ENCODE data around the gene TAX1BP1.
A peak's percentile ranks its signal among the peaks of the same experiment; 100 is the strongest.

The TAX1BP1 gene

GRCh38 chr7:27835376-27835775 is 95.4 kb downstream of the TAX1BP1 start:
- Histone ChIP-seq H3K9ac (ENCODE audit: low read depth, low read length) (no peak overlapping the region), H3K27ac (ENCODE audit: low read length) (no peak overlapping the region), H2AFZ (ENCODE audit: low read depth, low read length) (no peak overlapping the region), H3K79me2 (ENCODE audit: insufficient read depth, low read length) (no peaks in the 10 kb centered on the region), H3K27me3 (ENCODE audit: insufficient read depth, low read length, poor library complexity) (no peaks in the 10 kb centered on the region), H3K4me3 (ENCODE audit: low read depth in 1 of 2, low read length in 2 of 2) (no peak overlapping the region), H3K9me3 (ENCODE audit: insufficient read depth, low read length, severe bottlenecking) (no peaks in the 10 kb centered on the region), H3K4me2 (ENCODE audit: insufficient read depth, low read length) (no peak overlapping the region), H3K4me1 (ENCODE audit: insufficient read depth, low read length) (no peaks in the 10 kb centered on the region), H3K36me3 (ENCODE audit: insufficient read depth, low read length) (peaks cover 21% of the 10 kb centered on the region), H4K20me1 (ENCODE audit: insufficient read depth, low read length) (no peaks in the 10 kb centered on the region)
- DNase-seq (no peak), ATAC-seq (ENCODE audit: insufficient read depth, low read depth) (no peak)
- TF ChIP-seq, protein P1, sequence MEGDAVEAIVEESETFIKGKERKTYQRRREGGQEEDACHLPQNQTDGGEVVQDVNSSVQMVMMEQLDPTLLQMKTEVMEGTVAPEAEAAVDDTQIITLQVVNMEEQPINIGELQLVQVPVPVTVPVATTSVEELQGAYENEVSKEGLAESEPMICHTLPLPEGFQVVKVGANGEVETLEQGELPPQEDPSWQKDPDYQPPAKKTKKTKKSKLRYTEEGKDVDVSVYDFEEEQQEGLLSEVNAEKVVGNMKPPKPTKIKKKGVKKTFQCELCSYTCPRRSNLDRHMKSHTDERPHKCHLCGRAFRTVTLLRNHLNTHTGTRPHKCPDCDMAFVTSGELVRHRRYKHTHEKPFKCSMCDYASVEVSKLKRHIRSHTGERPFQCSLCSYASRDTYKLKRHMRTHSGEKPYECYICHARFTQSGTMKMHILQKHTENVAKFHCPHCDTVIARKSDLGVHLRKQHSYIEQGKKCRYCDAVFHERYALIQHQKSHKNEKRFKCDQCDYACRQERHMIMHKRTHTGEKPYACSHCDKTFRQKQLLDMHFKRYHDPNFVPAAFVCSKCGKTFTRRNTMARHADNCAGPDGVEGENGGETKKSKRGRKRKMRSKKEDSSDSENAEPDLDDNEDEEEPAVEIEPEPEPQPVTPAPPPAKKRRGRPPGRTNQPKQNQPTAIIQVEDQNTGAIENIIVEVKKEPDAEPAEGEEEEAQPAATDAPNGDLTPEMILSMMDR (IDR thresholded peaks at IDR 0.05; ENCODE audit: borderline replicate concordance, extremely low read depth, low read length, poor library complexity, severe bottlenecking) = no peak
- no peak for TF ChIP-seq EZH2 (IDR thresholded peaks at IDR 0.05; ENCODE audit: borderline replicate concordance, low read depth, low read length, severe bottlenecking)

GRCh38 chr7:27836536-27836935 is 96.6 kb downstream of the TAX1BP1 start:
- no peaks in the 10 kb centered on the region for H3K27me3 ChIP-seq (ENCODE audit: insufficient read depth, low read length, poor library complexity)
- TF ChIP-seq EZH2 (IDR thresholded peaks at IDR 0.05; ENCODE audit: borderline replicate concordance, low read depth, low read length, severe bottlenecking) = no peak
- TF ChIP-seq, protein P1 (IDR thresholded peaks at IDR 0.05; ENCODE audit: borderline replicate concordance, extremely low read depth, low read length, poor library complexity, severe bottlenecking) = no peak
- H2AFZ ChIP-seq (ENCODE audit: low read depth, low read length) = no peak overlapping the region
- H3K4me2 ChIP-seq (ENCODE audit: insufficient read depth, low read length) = no peak overlapping the region
- ATAC-seq (ENCODE audit: insufficient read depth, low read depth) (0 out of 3 replicates have a peak, but pooled peaks have one; percentile 43), DNase-seq (no peak)
- H3K4me3 ChIP-seq (ENCODE audit: low read depth in 1 of 2, low read length in 2 of 2) = no peak overlapping the region
- H3K27ac ChIP-seq (ENCODE audit: low read length) = no peak overlapping the region
- no peaks in the 10 kb centered on the region for H3K79me2 ChIP-seq (ENCODE audit: insufficient read depth, low read length)
- no peaks in the 10 kb centered on the region for H3K4me1 ChIP-seq (ENCODE audit: insufficient read depth, low read length)
- no peak overlapping the region for H3K9ac ChIP-seq (ENCODE audit: low read depth, low read length)
- H3K36me3 ChIP-seq (ENCODE audit: insufficient read depth, low read length) = peaks cover 24% of the 10 kb centered on the region
- H4K20me1 ChIP-seq (ENCODE audit: insufficient read depth, low read length) = no peaks in the 10 kb centered on the region
- H3K9me3 ChIP-seq (ENCODE audit: insufficient read depth, low read length, severe bottlenecking) = no peaks in the 10 kb centered on the region

GRCh38 chr7:27839099-27839498 is 99.1 kb downstream of the TAX1BP1 start:
- peaks cover 13% of the 10 kb centered on the region for H3K36me3 ChIP-seq (ENCODE audit: insufficient read depth, low read length)
- TF ChIP-seq EZH2 (IDR thresholded peaks at IDR 0.05; ENCODE audit: borderline replicate concordance, low read depth, low read length, severe bottlenecking) = no peak
- TF ChIP-seq, protein P1 (IDR thresholded peaks at IDR 0.05; ENCODE audit: borderline replicate concordance, extremely low read depth, low read length, poor library complexity, severe bottlenecking) = no peak
- H3K4me2 ChIP-seq (ENCODE audit: insufficient read depth, low read length) = no peak overlapping the region
- no peak overlapping the region for H3K27ac ChIP-seq (ENCODE audit: low read length)
- no peaks in the 10 kb centered on the region for H3K79me2 ChIP-seq (ENCODE audit: insufficient read depth, low read length)
- H3K9ac ChIP-seq (ENCODE audit: low read depth, low read length) = no peak overlapping the region
- H3K4me1 ChIP-seq (ENCODE audit: insufficient read depth, low read length) = no peaks in the 10 kb centered on the region
- DNase-seq (no peak), ATAC-seq (ENCODE audit: insufficient read depth, low read depth) (no peak)
- H2AFZ ChIP-seq (ENCODE audit: low read depth, low read length) = no peak overlapping the region
- no peaks in the 10 kb centered on the region for H3K27me3 ChIP-seq (ENCODE audit: insufficient read depth, low read length, poor library complexity)
- H4K20me1 ChIP-seq (ENCODE audit: insufficient read depth, low read length) = no peaks in the 10 kb centered on the region
- H3K4me3 ChIP-seq (ENCODE audit: low read depth in 1 of 2, low read length in 2 of 2) = no peak overlapping the region
- H3K9me3 ChIP-seq (ENCODE audit: insufficient read depth, low read length, severe bottlenecking) = no peaks in the 10 kb centered on the region

GRCh38 chr7:27840313-27840712 is 100.4 kb downstream of the TAX1BP1 start:
- no peak for DNase-seq
- Histone ChIP-seq H3K4me3 (ENCODE audit: low read depth in 1 of 2, low read length in 2 of 2) (no peak overlapping the region), H3K27me3 (ENCODE audit: insufficient read depth, low read length, poor library complexity) (no peaks in the 10 kb centered on the region), H3K79me2 (ENCODE audit: insufficient read depth, low read length) (no peaks in the 10 kb centered on the region), H3K4me1 (ENCODE audit: insufficient read depth, low read length) (no peaks in the 10 kb centered on the region), H3K36me3 (ENCODE audit: insufficient read depth, low read length) (peaks cover 7% of the 10 kb centered on the region; the same call in 1 of the 2 replicates), H3K9me3 (ENCODE audit: insufficient read depth, low read length, severe bottlenecking) (no peaks in the 10 kb centered on the region), H4K20me1 (ENCODE audit: insufficient read depth, low read length) (no peaks in the 10 kb centered on the region), H3K27ac (ENCODE audit: low read length) (no peak overlapping the region), H3K4me2 (ENCODE audit: insufficient read depth, low read length) (no peak overlapping the region), H3K9ac (ENCODE audit: low read depth, low read length) (no peak overlapping the region), H2AFZ (ENCODE audit: low read depth, low read length) (no peak overlapping the region)
- no peak for TF ChIP-seq EZH2 (IDR thresholded peaks at IDR 0.05; ENCODE audit: borderline replicate concordance, low read depth, low read length, severe bottlenecking)
- TF ChIP-seq, protein P1 (IDR thresholded peaks at IDR 0.05; ENCODE audit: borderline replicate concordance, extremely low read depth, low read length, poor library complexity, severe bottlenecking) = no peak
- ATAC-seq (ENCODE audit: insufficient read depth, low read depth) = no peak

All from DND-41 (cell line).